NCI-H1417 treated with DMSO at 0.1 percent for 48 hours (cell line): ENCODE data around the gene SHMT2.

ENCODE experiments used
- DNase-seq: peaks from one replicate; lab custom pipeline; 2025; lab: John Stamatoyannopoulos, UW

Gene SHMT2

GRCh38 chr12:57198329-57198728 is 31.2 kb upstream of the SHMT2 start:
- DNase-seq: no peak

GRCh38 chr12:57199191-57199590 is 30.3 kb upstream of the SHMT2 start:
- no peak for DNase-seq

GRCh38 chr12:57200497-57200896 is 29.0 kb upstream of the SHMT2 start:
- DNase-seq: no peak

GRCh38 chr12:57201219-57201618 is 28.3 kb upstream of the SHMT2 start:
- no peak for DNase-seq

- no peak for DNase-seq
These were observed 27.9 kb upstream of the SHMT2 start for GRCh38 chr12:57201631-57202030.

- no peak for DNase-seq
These were observed 27.2 kb upstream of the SHMT2 start for GRCh38 chr12:57202321-57202720.

- DNase-seq: no peak
These were observed 26.3 kb upstream of the SHMT2 start for GRCh38 chr12:57203201-57203600.

- no peak for DNase-seq
These were observed 25.7 kb upstream of the SHMT2 start for GRCh38 chr12:57203791-57204190.

- DNase-seq: no peak
These were observed 25.1 kb upstream of the SHMT2 start for GRCh38 chr12:57204454-57204853.

- no peak for DNase-seq
These were observed 24.3 kb upstream of the SHMT2 start for GRCh38 chr12:57205186-57205585.

- DNase-seq: no peak
These were observed 23.6 kb upstream of the SHMT2 start for GRCh38 chr12:57205931-57206330.

- no peak for DNase-seq
These were observed 21.5 kb upstream of the SHMT2 start for GRCh38 chr12:57207731-57208630.

GRCh38 chr12:57208631-57209282 is 20.8 kb upstream of the SHMT2 start:
- DNase-seq: no peak

- no peak for DNase-seq
These were observed 19.6 kb upstream of the SHMT2 start for GRCh38 chr12:57209916-57210315.

GRCh38 chr12:57210461-57210860 is 19.1 kb upstream of the SHMT2 start:
- no peak for DNase-seq

- no peak for DNase-seq
These were observed 18.4 kb upstream of the SHMT2 start for GRCh38 chr12:57210926-57211692.

- DNase-seq: no peak
These were observed 17.5 kb upstream of the SHMT2 start for GRCh38 chr12:57211791-57212700.

- no peak for DNase-seq
These were observed 16.8 kb upstream of the SHMT2 start for GRCh38 chr12:57212701-57213057.

- DNase-seq: peak; percentile 49
These were observed 16.3 kb upstream of the SHMT2 start for GRCh38 chr12:57213058-57213715.

GRCh38 chr12:57213763-57214397 is 15.6 kb upstream of the SHMT2 start:
- DNase-seq: no peak

- peak; percentile 55 for DNase-seq
These were observed 15.1 kb upstream of the SHMT2 start for GRCh38 chr12:57214398-57214781.
